SU-DHL-6 (cell line): ENCODE data around the gene IMPG2.

ENCODE experiments used
- H2AFZ ChIP-seq: fragments of 200-600 bp; sonication (generic); 2 replicates; pipeline ENCODE4 v1.6.1; 2014; ENCODE audit warnings: low read depth, mild to moderate bottlenecking, moderate library complexity, mixed read lengths, antibody characterized with exemption, low read length; ENCODE audit not compliant: severe bottlenecking
- H3F3A ChIP-seq: fragments of 200-600 bp; shearing (Covaris generic); 2 replicates; pipeline ENCODE4 v1.6.0; 2016; ENCODE audit warnings: antibody characterized with exemption, mild to moderate bottlenecking; ENCODE audit not compliant: insufficient read depth
- H3K27ac ChIP-seq: fragments of 200-600 bp; sonication (generic); 2 replicates; pipeline ENCODE4 v1.5.1; 2016; ENCODE audit warnings: low read depth, mild to moderate bottlenecking, low read length, moderate library complexity, mixed read lengths
- H3K27me3 ChIP-seq: fragments of 200-600 bp; sonication (generic), shearing (Covaris generic); 2 replicates; pipeline ENCODE4 v1.6.0; 2014; ENCODE audit warnings: mild to moderate bottlenecking, low read length
- H3K36me3 ChIP-seq: fragments of 200-600 bp; sonication (generic); 2 replicates; pipeline ENCODE4 v1.6.1; 2014; ENCODE audit warnings: mild to moderate bottlenecking, low read length, mixed read lengths
- H3K4me2 ChIP-seq: fragments of 300-600, 200-600 bp; shearing (Covaris generic), sonication (generic); 2 replicates; pipeline ENCODE4 v1.6.0; 2014; ENCODE audit warnings: low read length, low read depth, mild to moderate bottlenecking; ENCODE audit not compliant: poor library complexity, severe bottlenecking
- H3K4me3 ChIP-seq: fragments of 200-600 bp; sonication (generic); 2 replicates; pipeline ENCODE4 v1.5.1; 2014; ENCODE audit warnings: antibody characterized with exemption, low read length, mild to moderate bottlenecking, mixed read lengths; ENCODE audit not compliant: insufficient read depth, poor library complexity, severe bottlenecking
- H3K79me2 ChIP-seq: fragments of 200-600 bp; sonication (generic); 2 replicates; pipeline ENCODE4 v1.6.1; 2014; ENCODE audit warnings: mild to moderate bottlenecking, low read length, moderate library complexity; ENCODE audit not compliant: insufficient read depth
- H3K9ac ChIP-seq: fragments of 200-600 bp; sonication (generic); 2 replicates; pipeline ENCODE4 v1.7.0; 2014; ENCODE audit warnings: mild to moderate bottlenecking, low read length
- H3K9me2 ChIP-seq: fragments of 200-600 bp; sonication (generic); replicated peaks from 2 replicates; pipeline ENCODE4 v1.6.1; 2014; ENCODE audit warnings: low read length; ENCODE audit not compliant: insufficient read depth
- H3K9me3 ChIP-seq: fragments of 200-600 bp; sonication (generic); 2 replicates; pipeline ENCODE4 v1.6.1; 2014; ENCODE audit warnings: low read length, mixed read lengths; ENCODE audit not compliant: insufficient read depth
- H4K20me1 ChIP-seq: fragments of 200-600 bp; sonication (generic); 2 replicates; pipeline ENCODE4 v1.6.1; 2014; ENCODE audit warnings: low read depth, mild to moderate bottlenecking, antibody characterized with exemption, low read length, moderate library complexity, mixed read lengths
- CTCF ChIP-seq: fragments of 200-600 bp; sonication (generic); IDR thresholded peaks from one replicate; pipeline ENCODE4 v1.5.1; 2017; ENCODE audit warnings: antibody characterized with exemption, mild to moderate bottlenecking, low read length, moderate library complexity; ENCODE audit not compliant: insufficient read depth, poor library complexity, severe bottlenecking
- EZH2phosphoT487 ChIP-seq: fragments of 200-600 bp; sonication (generic), shearing (Covaris generic); conservative IDR thresholded peaks from 2 replicates; pipeline ENCODE4 v1.6.1; 2018; ENCODE audit warnings: mild to moderate bottlenecking, antibody characterized with exemption, low read length, moderate library complexity, mixed read lengths

IMPG2 gene

DNA sequence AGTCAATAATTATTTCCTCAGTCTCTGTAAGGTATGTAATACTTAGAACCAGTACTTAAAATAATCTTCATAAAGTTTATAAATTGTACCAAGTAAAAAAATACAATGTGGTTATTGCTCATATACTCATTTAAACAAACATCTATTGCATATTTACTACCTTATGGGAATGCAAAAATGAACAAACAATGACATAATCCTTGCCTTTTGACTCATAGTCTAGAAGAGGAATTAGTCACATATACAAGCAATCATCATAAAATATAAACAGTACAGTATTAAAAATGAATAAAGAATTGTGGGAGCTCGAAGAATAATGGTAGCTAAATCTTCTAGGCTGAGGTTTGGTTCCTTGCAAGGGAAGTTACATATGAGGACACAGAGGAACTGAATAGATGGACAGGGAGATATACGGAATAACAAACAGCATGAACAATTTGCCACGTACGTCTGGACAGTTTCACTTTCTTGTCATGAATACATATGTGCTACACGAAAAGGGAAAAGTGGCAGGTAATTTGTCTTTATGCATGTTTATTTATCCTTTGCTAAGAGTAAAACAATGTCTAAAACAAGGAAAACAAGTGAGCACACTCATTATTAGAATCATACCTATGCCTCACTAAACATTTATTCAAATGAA lies 17.2 kb downstream of the IMPG2 start:
- Histone ChIP-seq H2AFZ (no peak overlapping the region), H3K4me3 (no peak overlapping the region)

DNA sequence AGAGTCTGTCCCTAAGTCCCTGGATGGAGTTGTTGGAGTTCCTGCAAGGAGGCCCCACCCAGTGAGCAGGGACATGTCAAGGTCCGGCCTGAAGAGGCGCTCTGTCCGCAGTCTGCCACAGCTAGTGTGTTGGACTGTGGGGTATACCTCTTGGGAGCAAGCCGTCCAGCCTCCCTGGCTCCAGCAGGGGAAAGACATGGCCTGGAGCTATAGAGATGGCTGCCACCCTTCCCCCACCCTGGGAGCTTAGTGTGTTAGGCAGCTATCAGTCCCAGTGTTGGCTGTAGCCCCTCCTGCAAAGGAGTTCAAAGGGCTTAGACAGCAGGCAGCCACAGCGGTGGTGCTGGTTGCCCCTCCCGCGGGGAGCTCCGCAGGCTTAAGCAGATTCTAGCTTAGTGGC lies 20.3 kb downstream of the IMPG2 start:
- Histone ChIP-seq H3K79me2 (no peaks in the 10 kb centered on the region), H3K4me2 (no peak overlapping the region), H3K9me3 (no peaks in the 10 kb centered on the region), H3F3A (no peaks in the 10 kb centered on the region), H3K36me3 (no peaks in the 10 kb centered on the region), H3K27me3 (no peaks in the 10 kb centered on the region), H3K9me2 (no peaks in the 10 kb centered on the region), H3K9ac (no peak overlapping the region), H3K4me3 (no peak overlapping the region), H3K27ac (no peak overlapping the region), H4K20me1 (no peaks in the 10 kb centered on the region), H2AFZ (no peak overlapping the region)
- TF ChIP-seq CTCF (no peak), EZH2phosphoT487 (no peak)

More for the DNA sequence above, 17.2 kb downstream of the IMPG2 start:
- H3K9me3 ChIP-seq, result peaks cover 6% of the 10 kb centered on the region; the same call in 1 of the 2 replicates
- H3K79me2 ChIP-seq, result no peaks in the 10 kb centered on the region
- no peak overlapping the region for H3K4me2 ChIP-seq
- no peaks in the 10 kb centered on the region for H3K27me3 ChIP-seq
- no peak overlapping the region for H3K9ac ChIP-seq
- H3F3A ChIP-seq, result no peaks in the 10 kb centered on the region
- no peaks in the 10 kb centered on the region for H4K20me1 ChIP-seq
- no peak overlapping the region for H3K27ac ChIP-seq
- H3K9me2 ChIP-seq, result no peaks in the 10 kb centered on the region
- 0 out of 2 replicates have a peak, but pooled peaks cover 4% of the 10 kb centered on the region for H3K36me3 ChIP-seq
- TF ChIP-seq EZH2phosphoT487 (no peak), CTCF (no peak)

GRCh38 chr3:101292027-101292426 lies 28.3 kb downstream of the IMPG2 start:
- no peak for TF ChIP-seq CTCF
- no peak for TF ChIP-seq EZH2phosphoT487
- no peaks in the 10 kb centered on the region for H3K9me3 ChIP-seq
- no peak overlapping the region for H3K9ac ChIP-seq
- H3K27ac ChIP-seq, result no peak overlapping the region
- no peaks in the 10 kb centered on the region for H3F3A ChIP-seq
- H3K4me3 ChIP-seq, result no peak overlapping the region
- no peak overlapping the region for H2AFZ ChIP-seq
- H3K79me2 ChIP-seq, result no peaks in the 10 kb centered on the region
- no peaks in the 10 kb centered on the region for H3K9me2 ChIP-seq
- H3K4me2 ChIP-seq, result no peak overlapping the region
- no peaks in the 10 kb centered on the region for H3K27me3 ChIP-seq
- H4K20me1 ChIP-seq, result no peaks in the 10 kb centered on the region
- H3K36me3 ChIP-seq, result no peaks in the 10 kb centered on the region
